GM21528 (cell line): ENCODE data around the gene AKR1C3.
"Not testable (repeated sequence)": the region's sequence is repeated elsewhere in the genome, so short reads cannot be mapped to it uniquely, and the experiment has no call there.

Experiments
- ATAC-seq: cut with Tn5 transposase; IDR thresholded peaks from one replicate; pipeline ENCODE4 v1.9.1; 2021; ENCODE audit warnings: mild to moderate bottlenecking, moderate library complexity; ENCODE audit not compliant: unreplicated experiment, low FRiP score

The AKR1C3 gene

DNA sequence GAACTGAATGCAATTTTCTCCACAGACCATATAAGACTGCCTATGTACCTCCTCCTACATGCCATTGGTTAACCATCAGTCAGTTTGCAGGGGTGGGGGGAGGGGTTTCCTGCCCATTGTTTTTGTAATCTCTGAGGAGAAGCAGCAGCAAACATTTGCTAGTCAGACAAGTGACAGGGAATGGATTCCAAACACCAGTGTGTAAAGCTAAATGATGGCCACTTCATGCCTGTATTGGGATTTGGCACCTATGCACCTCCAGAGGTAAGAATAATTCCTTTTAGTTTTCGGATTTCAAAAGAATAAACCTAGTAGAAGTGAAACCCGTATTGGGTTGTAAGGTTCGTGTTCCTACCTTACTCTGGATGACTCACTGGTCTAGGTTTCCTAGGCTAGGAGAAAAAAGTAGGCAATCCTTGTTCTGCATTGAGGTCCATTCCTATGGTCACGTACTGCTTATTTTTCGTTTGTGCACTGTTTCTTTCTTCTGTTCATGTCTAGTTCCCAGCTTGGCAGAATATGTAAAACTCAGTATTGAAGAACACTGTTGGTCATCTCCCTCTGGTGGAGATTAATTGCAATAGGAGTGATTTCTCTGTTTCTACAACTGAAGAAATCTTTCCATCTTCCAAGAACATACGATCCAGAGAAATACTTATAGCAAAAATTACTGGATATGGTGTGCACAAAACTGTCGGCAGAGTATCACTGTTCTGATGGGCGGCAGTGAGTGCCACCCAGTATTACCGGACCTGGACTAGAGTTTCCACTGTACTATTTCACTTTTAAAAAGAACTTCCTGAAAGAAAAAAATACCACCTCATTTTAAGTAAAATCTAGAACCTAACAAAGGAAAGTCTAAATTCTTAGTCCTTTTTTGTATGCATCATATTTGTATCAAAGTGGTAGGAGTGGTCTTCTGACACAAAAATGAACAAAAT, at the start of gene AKR1C3:
AKR1C3 (plus strand) TSS at position 150 of the 941 bp plus-strand sequence; CDS start at position 181, 31 bp downstream.
- no peak for ATAC-seq

DNA sequence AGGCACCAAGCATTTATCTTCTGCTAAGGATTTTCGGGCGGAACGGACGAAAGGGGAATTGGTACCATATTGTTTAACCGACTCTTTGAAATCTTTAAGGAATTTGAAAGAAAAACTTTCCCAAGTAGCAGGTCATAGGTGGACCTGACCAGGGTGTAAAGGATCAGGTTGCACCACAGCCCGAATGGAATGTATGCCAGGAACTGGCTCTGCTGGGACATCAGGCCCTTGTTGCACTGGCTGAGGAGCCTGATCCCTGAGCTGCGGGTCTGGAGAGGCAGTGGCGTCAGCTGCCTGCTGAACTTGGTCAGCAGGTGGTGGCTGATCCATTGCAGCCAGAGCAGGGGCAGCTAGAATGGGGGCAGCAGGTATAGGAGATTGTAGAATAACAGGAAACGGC, 49.1 kb upstream of the AKR1C3 start:
- no peak for ATAC-seq

DNA sequence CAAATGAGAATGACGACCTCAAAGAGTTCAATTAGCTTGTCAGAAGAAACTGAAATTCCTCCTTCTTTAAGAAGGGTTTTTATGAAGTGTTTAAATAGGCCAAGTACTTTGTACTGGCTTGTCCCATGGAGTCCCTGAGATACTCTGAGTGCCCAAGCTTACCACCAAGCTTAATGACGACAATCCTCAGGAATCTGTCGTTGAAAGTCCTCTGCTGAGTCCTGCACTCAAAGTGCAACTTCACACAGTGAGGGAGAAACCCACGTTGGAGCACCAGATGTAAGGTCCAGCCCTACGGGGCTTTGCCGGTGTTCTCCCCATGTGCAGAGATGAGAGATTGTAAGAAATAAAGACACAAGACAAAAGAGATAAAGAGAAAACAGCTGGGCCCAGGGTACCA, 47.8 kb upstream of the AKR1C3 start:
- no peak for ATAC-seq

DNA sequence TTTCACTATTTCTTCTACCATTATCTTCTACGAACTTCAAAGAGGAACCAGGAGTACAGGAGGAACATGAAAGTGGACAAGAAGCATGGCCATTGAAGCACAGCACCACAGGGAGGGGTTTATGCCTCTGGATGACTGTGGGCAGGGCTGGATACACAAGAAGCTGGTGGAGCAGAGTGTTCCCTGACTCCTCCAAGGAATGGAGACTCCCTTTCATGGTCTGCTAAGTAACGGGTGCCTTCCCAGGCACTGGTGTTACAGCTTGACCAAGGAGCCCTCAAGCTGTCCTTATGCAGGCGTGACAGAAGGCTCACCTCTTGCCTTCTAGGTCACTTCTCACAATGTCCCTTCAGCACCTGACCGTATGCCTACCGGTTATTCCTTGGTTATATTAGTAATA, 47.2 kb upstream of the AKR1C3 start:
- not testable (repeated sequence) for ATAC-seq

DNA sequence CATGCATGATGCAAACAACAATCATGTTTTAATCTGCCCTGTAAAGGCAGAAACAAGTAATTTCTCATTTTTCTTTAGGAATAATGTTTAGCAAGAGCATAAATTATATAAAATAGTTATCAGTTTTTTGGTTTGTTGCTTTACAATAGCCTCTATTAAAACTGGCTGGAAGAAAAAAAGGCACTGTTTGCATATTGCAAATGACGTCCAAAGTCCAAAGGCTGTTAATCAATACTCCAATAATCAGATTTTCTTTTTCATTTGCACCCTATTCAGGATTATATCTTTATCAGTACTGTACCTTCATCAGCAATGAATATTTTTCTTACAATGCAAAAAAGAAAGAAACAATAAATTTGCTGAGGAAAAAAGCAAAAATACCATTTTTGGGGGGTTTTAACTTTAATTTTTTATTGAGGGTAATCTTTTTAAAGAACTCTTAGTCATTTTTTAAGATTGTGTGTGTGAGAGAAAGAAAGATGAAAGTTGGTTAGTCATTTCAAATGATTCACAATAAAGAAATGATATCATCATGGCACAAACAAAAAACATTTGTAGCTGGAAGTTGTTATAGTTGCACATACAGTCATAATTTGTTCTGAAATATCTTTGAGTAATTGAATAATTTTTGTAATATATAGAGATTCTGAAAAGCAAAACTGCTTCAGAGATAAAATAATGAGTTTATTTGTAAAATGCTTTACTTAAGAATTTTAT, 46.1 kb upstream of the AKR1C3 start:
- no peak for ATAC-seq

DNA sequence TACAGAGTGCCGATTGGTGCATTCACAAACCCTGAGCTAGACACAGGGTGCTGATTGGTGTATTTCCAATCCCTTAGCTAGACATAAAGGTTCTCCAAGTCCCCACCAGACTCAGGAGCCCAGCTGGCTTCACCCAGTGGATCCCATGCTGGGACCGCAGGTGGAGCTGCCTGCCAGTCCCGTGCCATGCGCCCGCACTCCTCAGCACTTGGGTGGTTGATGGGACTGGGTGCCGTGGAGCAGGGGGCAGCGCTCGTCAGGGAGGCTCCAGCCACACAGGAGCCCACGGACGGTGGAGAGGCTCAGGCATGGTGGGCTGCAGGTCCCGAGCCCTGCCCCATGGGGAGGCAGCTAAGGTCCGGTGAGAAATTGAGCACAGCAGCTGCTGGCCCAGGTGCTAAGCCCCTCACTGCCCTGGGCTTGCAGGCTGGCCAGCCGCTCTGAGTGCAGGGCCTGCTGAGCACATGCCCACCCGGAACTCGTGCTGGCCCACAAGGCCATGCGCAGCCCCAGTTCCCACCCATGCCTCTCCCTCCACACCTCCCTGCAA, 41.2 kb upstream of the AKR1C3 start:
- not testable (repeated sequence) for ATAC-seq

DNA sequence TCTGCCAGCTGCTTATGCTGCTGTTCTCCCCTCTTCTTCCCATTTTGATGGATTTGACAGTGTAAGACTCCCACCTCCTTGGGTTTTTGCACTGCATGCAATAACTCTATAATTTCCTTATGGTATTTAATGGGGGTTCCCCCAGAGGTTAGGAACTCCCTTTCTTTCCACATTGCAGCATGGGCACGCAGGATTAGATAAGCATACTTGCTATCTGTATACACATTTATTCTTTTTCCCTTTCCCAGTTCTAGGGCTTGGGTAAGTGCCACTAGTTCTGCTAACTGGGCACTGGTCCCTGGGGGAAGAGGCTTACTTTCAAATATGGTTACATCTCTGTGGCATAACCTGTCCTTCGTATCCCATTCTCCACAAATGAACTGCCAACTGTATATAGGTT, 39.4 kb upstream of the AKR1C3 start:
- not testable (repeated sequence) for ATAC-seq

DNA sequence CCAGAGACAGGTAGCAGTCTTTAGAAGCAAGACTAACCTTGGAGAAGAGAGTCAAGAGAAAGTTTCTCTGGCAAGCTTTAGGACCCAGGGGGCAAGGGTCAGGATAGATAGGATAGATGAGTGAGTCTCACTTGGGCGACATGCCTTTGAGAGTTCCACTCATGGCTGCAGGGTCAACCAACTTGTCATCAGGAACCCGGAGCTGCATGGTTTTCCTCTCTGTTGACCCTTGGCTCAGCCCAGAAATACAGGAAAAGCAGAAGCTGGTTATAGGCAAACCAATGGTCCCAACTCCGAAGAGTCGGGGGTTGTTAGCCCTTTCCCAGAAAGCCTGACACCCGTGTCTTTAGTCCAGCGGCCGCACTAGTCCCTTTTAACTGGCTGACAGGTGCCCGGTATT, 34.9 kb upstream of the AKR1C3 start:
- ATAC-seq: not testable (repeated sequence)

DNA sequence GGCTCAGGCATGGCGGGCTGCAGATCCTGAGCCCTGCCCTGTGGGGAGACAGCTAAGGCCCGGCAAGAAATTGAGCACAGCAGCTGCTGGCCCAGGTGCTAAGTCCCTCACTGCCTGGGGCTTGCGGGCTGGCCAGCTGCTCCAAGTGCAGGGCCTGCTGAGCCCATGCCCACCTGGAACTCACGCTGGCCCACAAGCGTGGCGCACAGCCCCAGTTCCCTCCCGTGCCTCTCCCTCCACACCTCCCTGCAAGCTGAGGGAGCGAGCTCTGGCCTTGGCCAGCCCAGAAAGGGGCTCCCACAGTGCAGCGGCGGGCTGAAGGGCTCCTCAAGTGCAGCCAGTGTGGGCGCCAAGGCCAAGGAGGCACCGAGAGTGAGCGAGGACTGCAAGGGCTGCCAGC, 33.4 kb upstream of the AKR1C3 start:
- ATAC-seq: not testable (repeated sequence)

DNA sequence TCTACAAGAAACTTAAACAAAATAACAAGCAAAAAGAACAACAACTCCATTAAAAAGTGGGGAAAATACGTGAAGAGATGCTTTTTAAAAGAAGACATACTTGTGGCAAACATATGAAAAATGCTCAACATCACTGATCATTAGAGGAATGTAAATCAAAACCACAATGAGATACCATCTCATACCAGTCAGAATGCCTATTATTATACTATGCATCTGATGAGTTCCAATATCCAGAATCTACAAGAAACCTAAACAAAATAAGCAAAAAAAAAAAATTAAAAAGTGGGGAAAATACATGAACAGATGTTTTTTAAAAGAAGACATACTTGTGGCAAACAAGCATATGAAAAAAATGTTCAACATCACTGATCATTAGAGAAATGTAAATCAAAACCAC, 29.6 kb upstream of the AKR1C3 start:
- no peak for ATAC-seq

DNA sequence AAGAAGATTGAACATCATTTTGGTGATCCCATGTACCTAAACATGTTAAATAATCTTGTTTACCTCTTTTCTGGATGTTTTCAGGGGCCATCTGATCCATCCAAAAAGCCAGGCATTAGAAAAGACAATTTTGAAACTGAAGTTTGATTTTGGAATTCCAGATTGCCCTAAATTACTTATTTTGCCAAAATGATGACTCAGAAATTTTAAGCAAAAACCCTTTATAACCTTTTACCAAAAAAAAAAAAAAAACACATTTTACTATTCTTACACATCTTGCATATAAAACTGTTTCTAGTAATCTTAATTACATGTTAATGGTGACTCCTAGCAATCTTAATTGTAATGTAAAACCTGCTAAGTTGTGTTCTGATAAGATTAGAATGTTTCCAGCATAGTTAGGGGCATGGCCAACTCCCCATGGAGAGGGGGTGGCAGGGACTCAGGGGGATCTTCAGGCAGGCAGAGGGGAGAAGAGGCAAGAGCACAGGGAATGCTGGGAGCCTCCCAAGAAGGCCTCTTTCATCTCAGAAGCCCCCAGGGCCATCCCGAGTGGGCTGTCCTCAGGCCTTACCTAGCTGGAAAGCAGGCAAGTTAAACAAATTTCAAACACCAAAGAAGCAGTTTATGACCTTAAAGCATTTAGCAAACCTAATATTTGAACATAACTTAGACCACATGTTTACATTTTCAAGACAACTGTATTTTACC, 25.8 kb upstream of the AKR1C3 start:
- ATAC-seq: no peak

DNA sequence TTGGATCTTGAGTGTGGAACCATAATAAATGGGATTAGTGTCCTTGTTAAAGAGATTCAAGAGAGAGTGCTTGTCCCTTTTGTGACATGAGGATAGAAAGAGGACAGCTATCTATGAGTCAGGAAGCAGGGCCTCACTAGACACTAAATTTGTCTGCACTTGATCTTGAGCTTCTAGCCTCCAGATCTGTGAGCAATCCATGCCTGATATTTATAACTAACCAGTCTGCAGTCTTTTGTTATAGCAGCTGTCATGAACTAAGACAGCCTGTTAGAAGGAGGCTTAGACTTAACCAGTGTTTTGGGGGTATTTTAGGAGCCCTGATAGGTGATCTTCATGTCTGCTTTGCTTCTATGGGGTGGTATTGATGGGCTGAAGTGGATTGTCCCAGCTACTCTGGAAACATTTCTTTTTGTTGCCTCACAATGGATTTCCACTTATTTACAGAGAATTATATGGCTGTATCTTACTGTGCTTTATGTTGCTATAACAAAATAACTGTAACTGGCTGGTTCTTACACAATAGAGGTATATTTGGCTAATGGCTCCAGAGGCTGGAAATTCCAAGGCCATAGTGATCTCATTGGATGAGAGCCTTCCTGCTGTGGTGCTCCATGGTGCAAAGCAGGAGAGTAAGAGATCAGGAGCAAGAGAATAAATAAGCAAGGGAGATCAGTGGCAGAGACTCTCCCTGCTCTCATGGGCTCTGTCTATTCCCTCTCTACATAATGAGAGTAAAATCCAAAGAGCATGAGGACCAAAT, 23.4 kb upstream of the AKR1C3 start:
- ATAC-seq: no peak

DNA sequence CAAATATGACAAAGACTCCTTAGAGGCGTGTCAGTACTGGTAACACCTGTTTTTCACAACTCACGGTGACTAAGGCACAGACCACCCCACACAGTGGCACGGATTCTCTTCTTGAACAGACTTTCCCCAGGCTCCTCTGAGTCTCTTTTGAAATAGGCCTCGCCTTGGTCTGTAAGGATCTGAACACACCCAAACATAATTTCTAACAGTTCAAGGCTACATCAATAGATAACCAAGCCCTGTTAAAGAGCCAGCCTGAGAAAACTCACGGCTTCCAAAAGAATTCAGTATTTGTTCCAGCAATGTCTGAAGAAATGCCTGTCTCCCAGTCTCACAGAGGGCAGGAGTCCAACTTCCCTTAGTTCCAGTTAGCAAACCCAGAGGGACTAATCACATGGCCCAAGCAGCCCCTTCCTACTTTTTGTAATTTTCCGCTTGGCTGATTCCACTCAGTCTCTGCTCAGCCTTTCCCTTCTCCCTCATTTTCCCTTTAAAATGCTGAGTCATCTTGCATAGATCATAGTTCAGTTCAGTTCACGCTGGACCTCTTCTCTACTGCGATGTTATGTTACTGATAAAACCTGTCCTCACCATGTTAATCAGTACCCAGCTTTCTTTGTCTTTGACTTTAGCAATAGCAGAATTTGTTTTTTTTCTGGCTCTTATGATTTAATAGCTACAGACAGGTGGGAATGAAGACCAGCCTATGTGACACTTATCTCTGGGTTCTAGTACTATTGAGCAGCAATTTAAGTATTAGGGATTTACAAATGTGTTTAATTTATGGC, 22.6 kb upstream of the AKR1C3 start:
- ATAC-seq: no peak

DNA sequence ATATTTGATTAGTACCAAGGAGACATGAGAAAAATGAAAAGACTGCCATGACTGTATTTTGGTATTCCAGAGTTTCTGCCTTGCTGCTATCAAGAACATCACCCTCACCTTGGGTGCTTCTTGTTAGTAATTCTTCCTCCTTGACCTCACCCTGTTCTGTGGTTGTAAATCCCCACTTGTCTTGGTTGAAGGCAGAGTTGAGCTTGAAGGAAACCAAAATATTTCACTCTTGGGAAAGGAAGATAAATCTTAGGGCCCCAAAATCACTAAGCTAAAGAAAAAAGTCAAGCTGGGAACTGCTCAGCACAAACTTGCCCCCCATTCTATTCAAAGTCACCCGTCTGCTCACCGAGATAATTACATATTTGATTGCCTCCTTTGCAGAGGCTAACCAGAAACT, 20.6 kb upstream of the AKR1C3 start:
- no peak for ATAC-seq

DNA sequence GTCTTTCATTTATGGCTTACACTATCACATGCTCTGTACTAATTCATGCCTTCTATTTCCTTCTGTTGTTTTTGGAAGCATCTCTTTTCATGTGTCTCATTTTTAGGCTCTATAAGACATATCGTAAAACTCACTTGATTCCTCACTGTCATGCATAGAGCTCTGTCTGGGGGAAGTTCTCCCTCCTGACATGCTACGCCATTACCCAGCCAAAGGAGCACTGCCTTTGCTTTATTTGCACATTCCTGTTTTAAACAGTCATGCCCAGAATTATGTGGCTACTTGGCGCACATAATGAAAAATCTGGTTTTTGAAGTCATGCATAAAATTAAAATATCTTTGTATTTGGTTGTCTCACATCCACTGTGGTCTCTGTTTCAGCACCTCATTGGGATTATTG, 17.6 kb upstream of the AKR1C3 start:
- no peak for ATAC-seq

DNA sequence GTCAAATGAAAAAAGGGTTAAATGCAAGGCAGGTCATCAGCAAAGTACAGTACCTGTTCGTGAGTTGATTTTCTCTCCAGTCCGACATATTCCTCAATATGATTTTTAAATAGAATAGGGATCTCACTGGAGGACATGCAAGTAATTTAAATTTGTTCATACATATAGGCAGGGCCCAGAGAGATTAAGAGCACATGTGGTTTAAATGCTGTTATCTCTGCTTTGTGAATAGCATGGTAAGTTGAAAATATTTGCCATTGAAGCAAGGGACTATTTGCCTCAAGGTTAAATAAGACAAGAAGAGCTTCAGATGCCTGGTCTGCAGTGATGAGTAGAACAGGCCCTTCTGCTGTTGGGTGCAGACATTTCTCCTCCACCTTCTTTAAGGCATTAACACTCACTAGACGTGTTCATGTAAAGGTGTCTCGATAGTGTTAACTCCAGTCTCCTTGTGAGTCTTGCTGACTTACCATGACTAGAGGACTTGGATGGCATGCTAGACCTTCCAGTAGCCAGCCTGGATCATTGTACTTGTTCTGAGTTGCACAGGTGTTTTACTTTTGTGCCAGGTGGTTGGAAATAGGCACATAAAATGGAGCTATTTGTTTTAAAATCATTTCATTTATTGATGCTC, 15.6 kb upstream of the AKR1C3 start:
- no peak for ATAC-seq

DNA sequence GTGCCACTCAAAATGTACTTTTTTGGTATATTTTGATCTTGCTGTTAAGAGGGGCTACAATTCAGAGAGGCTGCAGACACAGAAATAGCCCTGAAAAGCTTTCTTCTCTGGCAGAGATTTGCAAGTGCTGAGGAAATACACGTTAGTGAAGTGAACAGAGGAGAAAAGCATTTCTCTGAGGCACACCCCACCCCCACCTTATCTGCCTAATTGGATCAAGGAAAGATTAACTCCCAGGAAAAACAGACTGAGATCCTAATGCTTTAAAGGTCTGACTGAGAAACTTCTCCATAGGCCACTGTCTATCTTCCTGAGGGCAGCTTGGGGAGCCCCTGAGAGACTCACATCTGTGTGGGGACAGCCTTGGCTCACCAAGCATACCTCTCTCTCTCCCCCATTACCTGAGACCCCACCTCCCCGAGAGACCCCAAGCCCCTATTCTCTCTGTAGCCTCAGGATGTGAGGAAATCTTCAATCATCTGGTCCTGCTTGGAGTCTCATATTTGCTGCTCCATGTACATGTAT, 14.8 kb upstream of the AKR1C3 start:
- ATAC-seq: no peak

DNA sequence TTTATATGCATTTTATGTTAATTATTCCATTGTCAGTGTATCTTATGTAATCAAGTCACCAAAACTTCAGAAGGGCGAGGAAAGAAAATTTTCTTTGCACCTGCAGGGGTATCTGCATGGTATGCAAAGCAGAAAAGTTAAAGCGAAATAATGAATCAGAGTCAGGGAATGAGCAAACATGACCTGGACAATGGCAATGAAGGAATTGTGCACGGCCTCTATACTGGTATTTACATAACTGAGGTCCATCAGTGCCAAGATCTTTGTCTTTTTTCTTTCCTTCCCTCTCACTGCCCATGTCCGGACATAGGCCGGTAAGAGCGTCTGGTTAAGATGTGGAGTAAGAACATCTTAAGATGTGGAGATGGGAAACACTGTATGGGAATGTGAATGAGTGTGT, 14.4 kb upstream of the AKR1C3 start:
- ATAC-seq: no peak

DNA sequence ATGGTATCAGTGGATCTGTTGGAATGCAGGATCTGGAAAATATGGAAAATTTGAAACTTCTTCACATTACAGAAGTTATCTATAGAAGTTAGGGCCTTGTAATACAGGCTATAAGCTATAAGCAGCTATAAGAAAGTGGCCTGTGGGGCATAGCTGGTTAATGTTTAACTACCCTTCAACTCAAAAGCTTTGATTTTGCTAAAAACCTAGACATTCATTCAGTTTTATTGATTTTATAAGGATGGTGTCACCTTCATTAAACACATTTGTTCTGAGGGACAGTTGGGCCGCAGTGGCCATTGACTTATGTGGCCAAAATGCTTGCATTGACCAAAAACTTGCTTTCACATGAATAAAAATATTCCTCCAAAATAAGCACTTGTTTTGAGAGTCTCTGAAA, 13.1 kb upstream of the AKR1C3 start:
- no peak for ATAC-seq
